Fibroblast of skin of right biceps (primary cell): ENCODE results near the gene LRRC61.
"Not testable (repeated sequence)": the region's sequence is repeated elsewhere in the genome, so short reads cannot be mapped to it uniquely, and the experiment has no call there.

Source experiments
- DNase-seq: peaks from one replicate; pipeline ENCODE4 v3.0.0-alpha.2; 2013

Gene LRRC61, protein sequence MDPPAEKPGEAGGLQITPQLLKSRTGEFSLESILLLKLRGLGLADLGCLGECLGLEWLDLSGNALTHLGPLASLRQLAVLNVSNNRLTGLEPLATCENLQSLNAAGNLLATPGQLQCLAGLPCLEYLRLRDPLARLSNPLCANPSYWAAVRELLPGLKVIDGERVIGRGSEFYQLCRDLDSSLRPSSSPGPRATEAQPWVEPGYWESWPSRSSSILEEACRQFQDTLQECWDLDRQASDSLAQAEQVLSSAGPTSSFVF

DNA sequence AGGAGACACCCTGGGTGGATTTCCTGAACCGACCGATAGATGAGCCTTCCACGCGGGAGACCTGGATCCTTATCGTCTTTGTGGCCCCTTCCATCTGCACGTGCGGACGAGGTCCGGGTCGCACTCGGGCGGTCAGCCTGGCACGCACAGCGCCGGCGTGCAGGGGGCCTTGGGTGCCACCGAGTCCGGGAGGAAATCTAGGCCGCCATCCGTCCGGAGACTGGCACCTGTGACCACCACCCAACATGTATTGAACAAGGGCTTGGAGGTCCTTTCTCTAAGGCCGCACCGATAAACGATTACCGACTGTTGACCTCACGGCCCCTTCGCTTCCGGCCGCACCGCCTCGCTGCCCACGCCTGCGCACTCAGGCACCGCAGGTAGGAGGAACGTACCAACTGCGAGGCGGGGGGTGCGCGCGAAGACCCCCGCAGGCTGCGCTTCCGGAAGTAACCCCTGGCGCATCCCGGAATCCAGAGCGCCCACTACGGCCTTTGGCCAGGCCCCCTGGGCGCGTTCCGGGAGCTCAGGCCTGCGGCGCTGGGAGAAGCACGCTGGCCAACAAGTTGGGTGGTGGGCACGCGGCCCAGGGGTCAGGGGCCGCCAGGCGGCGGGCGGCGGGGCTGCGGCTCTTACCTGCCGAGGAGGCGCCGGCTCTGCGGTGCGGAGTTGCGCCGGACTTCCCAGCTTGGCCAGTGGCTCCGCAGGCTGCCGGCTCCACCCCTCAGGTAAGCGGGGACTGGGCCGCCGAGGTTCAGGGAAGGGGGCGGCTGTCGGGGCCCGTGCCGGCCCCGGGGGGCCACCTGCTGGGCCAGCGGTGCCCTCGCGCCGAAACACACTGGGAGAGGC is at the start of gene LRRC61, which contains the start of gene ACTR3C:
Gene LRRC61 (plus strand): TSS at position 523 of the 849 bp plus-strand sequence. CDS start 13,507 bp downstream, outside the sequence.
Gene ACTR3C (minus strand): TSS at position 713 of the 849 bp plus-strand sequence. CDS start 28,249 bp downstream, outside the sequence.
- peak; percentile 16 for DNase-seq

DNA sequence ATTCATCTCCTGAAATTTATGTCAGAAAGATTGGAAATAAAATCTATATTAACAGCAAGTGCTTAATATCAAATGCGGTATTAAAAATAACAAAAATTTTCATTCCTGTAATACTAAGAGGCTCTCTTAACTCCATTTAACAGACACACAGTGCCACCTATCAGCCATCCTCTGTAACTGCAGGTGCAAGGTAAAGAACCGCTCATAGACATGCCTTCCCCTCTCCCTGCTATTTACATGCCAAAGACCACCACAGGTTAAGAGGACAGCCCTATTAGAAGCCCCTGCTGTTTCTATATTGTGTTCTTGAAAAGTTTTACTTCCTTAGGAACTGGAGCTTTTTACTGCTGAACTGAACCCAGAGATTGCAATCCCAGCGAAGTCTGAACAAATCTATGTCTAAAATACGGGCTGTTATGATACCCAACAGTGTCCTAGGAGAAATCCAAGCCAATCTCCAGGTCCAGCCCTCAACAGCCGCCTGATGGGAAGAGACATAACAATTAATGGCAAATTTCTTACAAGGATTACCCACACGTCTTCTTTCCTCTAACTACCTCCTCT is 46.9 kb upstream of the LRRC61 start:
- DNase-seq, result peak; percentile 17

DNA sequence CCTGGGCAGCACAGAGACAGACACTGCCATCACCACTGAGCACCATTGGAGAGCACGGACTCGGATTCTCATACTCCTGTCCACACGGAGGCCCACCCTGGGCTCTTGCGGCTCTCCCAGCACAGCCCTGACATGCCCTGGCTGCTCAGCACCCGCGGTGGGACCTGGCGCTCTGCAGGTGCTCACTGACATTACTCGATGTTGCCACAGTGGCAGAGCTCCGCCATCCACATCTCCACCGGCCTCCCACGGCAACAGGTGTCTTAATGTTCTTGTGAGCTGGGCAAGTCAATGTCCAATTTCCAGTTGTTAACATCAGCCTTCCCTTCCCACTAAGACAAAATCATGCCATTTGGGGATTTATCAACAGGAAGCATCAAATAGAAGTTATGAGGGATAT is 44.8 kb upstream of the LRRC61 start:
- DNase-seq, result not testable (repeated sequence)

DNA sequence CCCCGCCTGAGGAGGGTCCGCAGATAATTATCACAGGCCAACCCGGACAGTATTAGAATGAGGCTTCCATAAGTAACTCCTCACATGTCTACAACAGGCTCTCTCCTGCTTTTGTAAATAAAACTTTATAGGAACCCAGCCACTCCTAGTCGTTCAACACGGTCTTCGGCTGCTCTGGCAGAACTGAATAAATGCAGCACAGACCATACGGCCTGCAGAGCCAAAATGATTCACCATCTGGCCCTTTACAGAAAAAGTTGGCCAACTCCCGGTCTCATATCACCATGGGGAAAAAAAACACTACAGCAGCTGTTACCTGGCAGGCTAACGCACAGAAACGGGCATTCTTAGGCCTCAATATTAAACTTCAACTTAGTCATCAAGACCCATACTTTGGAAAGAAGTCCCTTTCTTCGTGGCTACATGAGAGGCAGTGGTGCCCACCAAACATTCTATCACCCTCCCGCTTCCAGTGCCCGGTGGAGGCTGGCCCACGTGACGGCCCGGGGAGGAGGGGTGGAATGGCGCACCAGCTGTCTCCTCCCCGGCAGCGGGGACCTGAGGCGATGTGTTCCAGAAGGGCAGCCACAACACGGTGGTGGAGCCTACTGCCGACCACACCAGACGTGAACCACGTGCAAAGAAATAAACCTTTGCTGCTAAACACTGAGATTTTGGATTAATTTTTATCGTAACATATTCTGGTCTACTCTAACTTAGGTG is 41.3 kb upstream of the LRRC61 start:
- DNase-seq, result not testable (repeated sequence)

DNA sequence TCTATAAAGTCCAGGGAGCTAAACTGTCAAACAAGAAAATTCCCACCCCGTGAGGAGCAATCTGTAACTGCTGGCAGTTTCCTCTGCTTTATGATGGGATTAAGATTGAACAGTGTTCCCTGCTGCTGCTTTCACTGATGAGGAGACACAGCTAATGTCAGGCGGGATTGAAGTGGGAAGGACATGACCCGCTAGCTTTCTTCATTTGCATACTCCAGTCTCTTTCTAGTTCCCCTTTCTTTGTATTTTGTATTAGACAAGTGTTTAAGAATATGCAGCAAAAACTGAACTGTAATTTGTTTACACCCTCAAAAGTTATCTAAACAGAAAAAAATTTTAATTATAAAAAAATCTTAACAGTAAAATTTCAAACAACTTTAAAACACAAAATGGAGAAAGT is 40.0 kb upstream of the LRRC61 start:
- DNase-seq, result not testable (repeated sequence)

DNA sequence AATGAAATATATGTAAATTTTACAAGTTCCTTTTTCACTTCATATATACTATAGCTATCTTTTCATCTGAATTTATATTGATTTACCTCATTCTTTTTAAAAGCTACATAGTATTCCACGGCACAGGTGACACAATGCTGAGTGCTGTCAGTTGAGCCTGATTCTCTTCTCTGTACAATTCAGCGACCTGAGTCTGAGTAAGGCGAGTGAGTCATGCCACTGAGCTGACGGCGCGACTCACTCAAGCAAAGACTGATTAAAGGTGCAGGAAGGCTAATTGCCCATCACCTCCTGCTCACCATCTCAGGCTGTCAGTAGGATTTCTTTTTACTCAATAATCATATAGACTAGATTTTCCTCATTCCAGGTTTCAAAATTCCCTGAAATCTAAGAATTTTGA is 39.5 kb upstream of the LRRC61 start:
- not testable (repeated sequence) for DNase-seq

DNA sequence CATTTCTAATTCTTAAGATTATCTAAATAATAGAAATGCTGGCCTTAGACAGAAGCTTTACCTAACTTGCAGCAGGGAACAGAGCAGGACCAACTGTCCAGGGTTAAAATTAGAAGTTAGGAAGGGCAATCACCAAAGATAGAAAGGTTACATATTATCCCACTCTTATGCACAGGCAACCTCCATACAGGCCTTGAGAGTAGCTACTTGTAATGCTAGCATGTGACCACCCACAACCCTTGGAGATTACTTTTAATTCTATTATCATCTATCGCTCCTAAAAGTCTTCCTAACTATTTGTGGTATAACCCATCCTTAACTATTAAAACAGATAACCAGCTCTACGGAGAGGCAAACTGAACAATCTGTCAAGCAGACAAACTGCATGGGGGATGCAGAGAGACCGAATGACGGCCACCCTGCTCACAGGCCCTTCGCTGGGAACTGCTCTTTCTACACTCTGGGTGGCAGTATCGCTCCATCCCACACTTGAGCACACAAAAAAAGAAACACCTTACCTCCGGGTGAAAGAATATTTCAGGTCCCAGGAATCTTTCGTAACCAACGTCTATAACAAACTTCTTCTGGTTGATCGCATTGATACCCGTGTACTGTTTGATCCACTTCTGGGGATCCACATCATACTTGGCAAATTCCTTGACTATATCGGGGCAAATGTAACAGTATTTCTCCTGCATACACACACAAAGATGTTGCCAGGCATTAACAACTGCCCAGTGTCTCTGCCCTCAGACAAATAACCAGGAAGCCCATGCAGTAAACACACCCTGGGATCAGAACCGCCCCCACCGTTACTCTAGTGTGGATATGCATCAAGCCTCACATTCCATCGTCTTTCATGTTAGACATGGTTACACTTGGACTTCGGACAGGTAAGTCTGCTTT is 37.1 kb upstream of the LRRC61 start:
- not testable (repeated sequence) for DNase-seq

DNA sequence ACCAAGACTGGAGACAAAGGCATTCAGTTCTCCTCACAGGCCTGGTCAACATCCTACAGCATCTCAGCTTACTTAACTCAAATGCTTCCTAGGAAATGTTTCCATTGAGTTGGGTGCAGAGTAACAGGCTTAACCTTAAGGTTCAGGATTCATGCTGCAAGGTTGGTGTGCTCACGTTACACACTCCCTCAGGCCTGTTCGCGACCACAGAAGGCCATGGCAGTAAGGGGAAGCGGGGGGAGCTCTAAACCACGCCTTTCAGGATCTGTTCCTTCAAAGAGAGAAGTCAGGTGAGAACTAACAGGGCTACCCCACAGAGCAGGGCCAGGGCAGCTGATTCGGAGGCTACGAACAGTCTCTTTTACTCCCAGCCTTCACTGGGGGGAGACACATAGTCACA is 35.3 kb upstream of the LRRC61 start:
- not testable (repeated sequence) for DNase-seq

DNA sequence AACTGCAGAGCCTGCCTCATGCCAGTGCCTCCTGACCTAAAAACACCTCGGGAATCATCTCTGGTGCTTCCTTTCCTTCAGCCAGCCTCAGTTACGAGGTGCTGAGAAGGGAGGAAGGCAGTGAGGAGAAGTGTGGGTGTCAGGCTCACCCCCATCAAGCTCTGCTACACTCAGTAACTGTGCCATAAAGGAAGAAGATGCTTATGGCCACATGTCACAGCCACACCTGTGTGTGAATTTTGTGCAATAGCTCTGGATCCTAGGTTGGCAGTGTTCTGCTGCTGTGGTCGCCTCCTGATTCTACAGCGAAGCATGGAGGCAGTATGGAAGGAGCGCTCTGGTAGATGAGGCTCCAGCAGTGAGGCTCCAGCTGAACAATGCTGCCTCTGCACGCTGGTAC is 34.3 kb upstream of the LRRC61 start:
- DNase-seq, result not testable (repeated sequence)

DNA sequence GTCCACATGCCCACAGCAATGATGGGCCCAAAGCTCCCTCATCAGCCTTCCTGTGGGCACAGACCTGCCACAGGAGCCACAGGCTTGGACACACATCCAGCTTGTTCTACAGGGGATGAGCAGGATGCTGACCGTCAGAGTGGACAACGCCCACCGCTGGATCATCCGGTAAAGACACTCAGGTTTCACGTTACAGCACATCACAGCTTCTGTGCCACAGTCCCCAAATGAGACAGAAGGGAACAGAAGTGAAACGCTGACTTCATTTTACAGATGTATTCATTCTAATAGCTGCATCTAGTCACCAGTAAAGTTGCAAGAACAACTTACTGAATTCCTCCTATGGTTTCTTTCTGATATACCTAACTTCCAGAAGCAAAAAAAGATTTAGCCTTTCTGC is 32.8 kb upstream of the LRRC61 start:
- not testable (repeated sequence) for DNase-seq

DNA sequence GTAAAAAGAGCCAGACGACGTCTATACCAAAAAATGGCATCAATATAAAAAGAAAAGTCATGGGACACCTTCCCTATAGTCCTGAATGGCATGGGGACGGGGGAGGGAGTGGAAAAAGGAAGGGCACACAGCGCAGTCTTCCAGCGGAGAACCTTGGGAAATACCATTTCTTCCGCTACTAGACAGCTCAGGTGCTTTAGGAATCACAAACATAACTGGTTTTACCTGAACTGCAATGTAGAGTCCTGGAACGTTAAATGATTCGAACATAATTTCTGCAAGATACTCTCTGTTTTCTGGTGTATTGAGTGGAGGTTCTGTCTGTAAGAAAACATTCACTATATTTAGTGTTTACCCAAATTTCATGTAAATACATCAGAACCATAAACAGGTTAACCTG is 28.1 kb upstream of the LRRC61 start:
- DNase-seq, result not testable (repeated sequence)

DNA sequence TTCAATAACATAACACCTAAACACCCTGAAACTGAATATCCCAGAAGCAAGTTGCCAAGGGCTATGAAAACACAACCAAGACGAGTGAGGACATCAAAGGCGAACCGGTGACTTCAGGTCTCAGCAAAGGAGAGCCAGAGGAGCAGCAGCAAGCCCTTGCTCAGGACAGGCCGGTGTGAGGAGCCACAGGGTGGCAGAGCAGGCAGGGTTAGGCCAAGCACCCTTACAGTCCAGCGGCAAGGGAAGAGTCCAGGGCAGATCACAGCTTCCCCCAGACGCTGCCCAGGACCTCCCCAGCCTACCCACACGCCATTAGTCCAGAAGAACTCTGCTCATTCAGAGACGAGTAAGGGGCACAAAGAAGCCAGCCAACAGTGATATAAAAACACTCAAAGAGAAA is 27.5 kb upstream of the LRRC61 start:
- not testable (repeated sequence) for DNase-seq

DNA sequence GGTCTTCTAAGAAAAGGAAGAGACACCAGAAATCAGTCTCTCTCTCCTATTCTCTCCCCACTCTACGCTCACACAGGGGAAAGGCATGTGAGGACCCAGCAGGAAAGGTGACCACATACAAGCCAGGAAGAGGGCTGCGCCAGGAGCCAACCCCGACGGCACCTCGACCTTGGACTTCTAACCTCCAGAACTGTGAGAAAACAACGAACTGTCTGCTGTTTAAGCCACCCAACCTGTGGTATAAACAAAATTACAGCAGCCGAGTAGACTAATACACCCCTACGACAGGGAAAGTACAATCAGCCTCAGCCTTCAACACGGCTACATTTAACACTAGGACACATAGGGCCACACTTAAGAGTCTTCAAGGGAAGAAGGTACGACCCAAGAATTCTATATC is 26.4 kb upstream of the LRRC61 start:
- not testable (repeated sequence) for DNase-seq

DNA sequence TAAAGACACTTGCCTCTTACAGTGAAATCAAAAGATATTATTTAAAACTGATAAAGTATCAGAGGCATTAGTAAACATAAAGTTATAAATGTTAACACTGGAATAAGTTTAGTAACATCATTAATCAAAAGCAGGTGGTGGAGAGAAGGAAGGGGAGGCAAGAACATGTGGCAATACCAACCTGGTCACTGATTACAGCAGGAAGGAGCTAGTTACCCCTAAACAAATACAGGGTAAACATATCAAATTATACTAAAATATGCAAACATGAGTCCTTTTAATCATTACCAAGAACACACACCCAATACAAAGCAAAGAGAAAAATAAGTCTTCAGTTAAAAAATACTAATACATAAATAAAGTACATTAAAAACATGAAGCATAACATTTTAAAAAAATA is 25.2 kb upstream of the LRRC61 start:
- DNase-seq, result not testable (repeated sequence)

DNA sequence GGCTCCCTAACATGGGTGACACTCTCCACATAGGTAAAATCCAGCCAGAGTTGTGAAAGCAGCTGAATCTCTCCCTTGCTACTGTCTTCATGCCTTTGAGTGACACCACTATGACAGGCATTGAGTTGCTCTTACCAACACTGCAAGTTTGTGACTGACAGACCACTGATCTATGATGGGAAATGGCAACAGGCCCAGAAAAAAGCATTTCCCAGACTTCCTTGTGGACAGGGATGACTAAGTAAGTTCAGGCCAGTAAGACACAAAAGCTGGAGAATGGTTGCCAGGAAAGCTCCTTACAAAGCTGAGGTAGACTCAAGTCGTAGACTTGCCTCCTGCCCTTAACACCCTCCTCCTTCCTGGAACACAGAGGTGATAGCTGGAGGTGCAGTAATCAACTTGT is 20.2 kb upstream of the LRRC61 start:
- peak; percentile 37 for DNase-seq

DNA sequence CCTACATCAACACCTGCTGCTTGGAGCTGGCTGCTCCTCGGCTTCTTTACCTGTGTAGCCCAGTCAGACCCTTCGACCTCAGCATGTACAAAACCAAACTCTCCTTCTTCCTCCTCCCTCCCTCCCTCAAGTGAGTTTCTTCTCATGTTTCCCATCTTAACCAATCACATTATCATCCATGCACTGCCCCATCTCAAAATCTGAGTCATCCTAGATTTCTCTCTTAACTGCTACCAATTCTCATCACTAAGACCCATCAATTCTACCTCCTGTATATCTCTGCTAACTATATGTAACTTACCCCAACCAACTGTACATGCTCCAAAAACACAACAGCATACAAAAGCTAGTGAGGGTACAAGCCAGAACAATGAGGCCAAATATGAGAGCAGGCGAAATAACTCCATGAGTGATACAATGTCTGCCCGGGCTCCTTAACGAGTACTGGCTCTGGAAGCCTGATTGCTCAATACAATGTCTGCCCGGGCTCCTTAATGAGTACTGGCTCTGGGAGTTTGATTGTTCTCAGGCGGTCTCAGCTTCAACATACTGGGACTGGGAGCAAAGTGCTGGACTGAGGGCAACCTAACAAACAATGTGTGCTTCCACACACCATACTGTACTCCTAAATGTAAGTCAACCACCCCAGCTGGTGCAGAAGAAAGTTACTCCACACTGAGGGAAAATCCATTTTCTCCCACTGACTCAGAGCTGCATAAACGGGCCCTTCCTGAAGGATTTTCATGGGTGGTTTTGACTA is 18.5 kb upstream of the LRRC61 start:
- DNase-seq, result not testable (repeated sequence)

DNA sequence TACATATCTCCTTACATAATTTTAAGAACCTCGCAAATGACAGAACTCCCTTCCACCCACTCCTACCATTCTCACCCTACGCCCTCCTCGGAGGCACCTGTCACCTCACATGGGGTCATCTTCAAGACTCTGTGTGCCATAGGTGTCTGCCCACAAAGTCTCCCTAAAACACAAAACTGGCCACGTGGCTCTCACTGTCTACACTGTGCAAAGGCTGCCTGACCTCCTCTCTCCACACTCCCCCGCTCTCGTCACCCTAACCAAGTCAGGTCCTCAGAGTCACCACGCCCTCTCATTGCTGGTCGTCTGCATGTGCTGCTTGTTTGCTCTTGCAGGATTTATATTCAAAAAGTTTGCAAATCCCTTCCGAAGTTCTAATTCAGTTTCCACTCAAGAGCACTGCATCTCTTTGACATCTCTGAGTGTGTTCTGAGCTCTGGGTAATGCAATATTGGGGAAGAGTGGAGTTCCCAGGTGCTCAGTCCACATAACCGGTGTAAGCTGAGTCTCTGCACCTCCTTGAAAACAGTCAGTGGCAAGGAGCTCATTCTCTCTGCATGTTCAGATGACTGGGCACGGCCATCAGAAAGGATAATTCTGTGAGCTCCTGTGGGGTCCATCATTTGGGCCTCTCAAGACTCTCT is 17.8 kb upstream of the LRRC61 start:
- DNase-seq, result not testable (repeated sequence)

DNA sequence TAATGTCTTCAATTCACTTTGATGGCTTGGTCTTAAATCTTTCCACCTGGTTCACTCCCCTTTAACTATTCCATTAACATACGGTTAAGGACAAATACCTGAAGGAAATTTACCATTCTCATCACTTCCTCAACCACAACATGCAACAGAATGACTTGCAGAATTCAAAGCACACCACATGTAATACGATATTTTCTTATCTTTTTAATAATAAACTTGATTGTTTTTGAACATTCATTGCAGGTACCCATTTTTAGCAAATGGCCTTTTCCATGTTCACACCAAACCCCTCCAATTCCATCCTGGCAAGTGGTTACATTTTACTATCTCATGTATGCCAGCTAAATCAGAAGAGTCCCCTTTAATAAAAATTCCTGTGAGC is 17.3 kb upstream of the LRRC61 start:
- DNase-seq, result not testable (repeated sequence)

DNA sequence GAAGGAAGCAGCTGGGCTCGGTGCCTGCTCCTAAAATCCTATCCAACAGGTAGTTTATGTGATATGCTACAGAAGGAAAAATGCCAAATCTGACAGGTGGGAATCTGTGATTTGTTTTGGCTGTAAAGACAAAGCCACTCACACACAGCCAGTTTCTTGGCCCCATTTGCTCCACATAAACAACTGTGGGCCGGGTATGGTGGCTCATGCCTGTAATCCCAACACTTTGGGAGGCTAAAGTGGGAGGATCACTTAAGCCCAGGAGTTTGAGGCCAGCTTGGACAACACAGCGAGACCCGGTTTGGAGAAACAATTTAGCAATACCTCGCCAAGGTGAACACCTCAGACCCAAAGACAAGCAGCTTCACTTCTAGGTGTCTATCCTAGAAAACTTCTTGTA is 16.8 kb upstream of the LRRC61 start:
- not testable (repeated sequence) for DNase-seq

DNA sequence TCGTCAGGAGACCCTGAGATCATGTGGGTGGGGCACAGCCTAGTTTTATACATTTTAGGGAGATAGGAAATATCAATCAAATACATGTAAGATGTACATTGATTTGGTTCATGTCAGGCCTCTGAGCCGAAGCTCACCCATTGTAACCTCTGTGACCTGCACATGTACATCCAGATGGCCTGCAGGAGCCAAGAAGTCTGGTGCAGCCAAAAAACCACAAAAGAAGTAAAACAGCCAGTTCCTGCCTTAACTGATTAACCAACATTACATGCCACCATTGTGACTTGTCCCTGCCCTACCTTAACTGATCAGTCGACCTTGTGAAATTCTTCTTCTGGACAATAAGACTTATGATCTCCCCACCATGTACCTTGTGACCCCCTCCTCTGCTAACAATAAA is 16.0 kb upstream of the LRRC61 start:
- DNase-seq, result no peak

DNA sequence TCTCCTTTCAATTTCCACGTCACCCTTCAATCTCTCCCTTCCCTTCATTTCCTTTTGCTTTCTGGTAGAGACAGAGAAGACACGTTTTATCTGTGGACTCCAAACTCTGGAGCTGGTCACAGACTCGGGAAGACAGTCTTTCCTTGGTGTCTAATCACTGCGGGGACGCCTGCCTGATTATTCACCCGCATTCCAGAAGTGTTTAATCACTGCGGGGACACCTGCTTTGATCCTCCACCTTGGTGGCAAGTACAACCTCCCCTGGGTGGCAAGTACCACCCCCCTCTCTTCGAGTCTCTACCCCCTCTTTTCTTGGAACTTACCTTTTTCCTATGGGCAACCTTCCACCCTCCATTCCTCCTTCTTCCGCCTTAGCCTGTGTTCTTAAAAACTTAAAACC is 15.3 kb upstream of the LRRC61 start:
- no peak for DNase-seq
